GM19239 (cell line): ENCODE data around the gene SLC22A5.
"Not testable (repeated sequence)": the region's sequence is repeated elsewhere in the genome, so short reads cannot be mapped to it uniquely, and the experiment has no call there.

Source experiments
- DNase-seq: peaks from one replicate; pipeline ENCODE4 v3.0.0; 2011; ENCODE audit warnings: low spot score; ENCODE audit not compliant: insufficient read length
- FAIRE-seq: peaks from 2 replicates; lab custom pipeline; 2011; peaks lifted over from hg19 to GRCh38; lab: Jason Lieb, UNC

Gene SLC22A5

GRCh38 chr5:132408456-132408855 lies 38.9 kb downstream of the SLC22A5 start:
- FAIRE-seq (no peak), DNase-seq (no peak)

GRCh38 chr5:132408965-132409364 lies 39.5 kb downstream of the SLC22A5 start:
- FAIRE-seq (no peak), DNase-seq (no peak)

GRCh38 chr5:132410451-132411303 lies 41.2 kb downstream of the SLC22A5 start:
- FAIRE-seq (peak; percentile 88), DNase-seq (peak; percentile 82)

- no peak for DNase-seq
- peak; percentile 92 for FAIRE-seq
Measured at GRCh38 chr5:132411304-132412013, 41.9 kb downstream of the SLC22A5 start.

GRCh38 chr5:132413567-132413966 lies 44.1 kb downstream of the SLC22A5 start:
- no peak for DNase-seq
- FAIRE-seq: no peak

- peak; percentile 83 for FAIRE-seq
- DNase-seq: no peak
Measured at GRCh38 chr5:132414634-132415378, 45.3 kb downstream of the SLC22A5 start.

GRCh38 chr5:132415516-132415915 lies 46.0 kb downstream of the SLC22A5 start:
- FAIRE-seq: not testable (repeated sequence)

GRCh38 chr5:132416306-132417009 lies 46.9 kb downstream of the SLC22A5 start:
- DNase-seq: no peak

More at GRCh38 chr5:132415516-132415915, 46.0 kb downstream of the SLC22A5 start:
- DNase-seq: not testable (repeated sequence)

GRCh38 chr5:132417010-132417439 lies 47.5 kb downstream of the SLC22A5 start:
- no peak for DNase-seq
- no peak for FAIRE-seq

More at GRCh38 chr5:132416306-132417009, 46.9 kb downstream of the SLC22A5 start:
- peak; percentile 23 for FAIRE-seq

- FAIRE-seq: no peak
Measured at GRCh38 chr5:132417461-132417860, 48.0 kb downstream of the SLC22A5 start.

GRCh38 chr5:132417889-132418485 lies 48.5 kb downstream of the SLC22A5 start:
- no peak for FAIRE-seq

More at GRCh38 chr5:132417461-132417860, 48.0 kb downstream of the SLC22A5 start:
- no peak for DNase-seq

GRCh38 chr5:132418881-132419280 lies 49.4 kb downstream of the SLC22A5 start:
- DNase-seq: no peak

More at GRCh38 chr5:132417889-132418485, 48.5 kb downstream of the SLC22A5 start:
- no peak for DNase-seq

GRCh38 chr5:132419502-132420468 lies 50.3 kb downstream of the SLC22A5 start:
- no peak for DNase-seq
- FAIRE-seq: peak; percentile 79

More at GRCh38 chr5:132418881-132419280, 49.4 kb downstream of the SLC22A5 start:
- FAIRE-seq: no peak

- DNase-seq (no peak), FAIRE-seq (peak; percentile 97)
Measured at GRCh38 chr5:132420706-132421272, 51.3 kb downstream of the SLC22A5 start.

GRCh38 chr5:132421462-132421861 lies 52.0 kb downstream of the SLC22A5 start:
- no peak for DNase-seq
- no peak for FAIRE-seq

GRCh38 chr5:132422720-132423437 lies 53.4 kb downstream of the SLC22A5 start:
- peak; percentile 94 for FAIRE-seq

GRCh38 chr5:132423438-132423898 lies 54.0 kb downstream of the SLC22A5 start:
- FAIRE-seq: peak; percentile 52

More at GRCh38 chr5:132422720-132423437, 53.4 kb downstream of the SLC22A5 start:
- no peak for DNase-seq

More at GRCh38 chr5:132423438-132423898, 54.0 kb downstream of the SLC22A5 start:
- no peak for DNase-seq
